ENCODE results near the gene LRRD1.

LRRD1 gene

GRCh38 chr7:92161271-92161670 lies 17.7 kb downstream of the LRRD1 start:
- H3K9me3 ChIP-seq (ENCODE audit: severe bottlenecking): no peaks in the 10 kb centered on the region
- no peaks in the 10 kb centered on the region for H3K36me3 ChIP-seq
- no peak for DNase-seq
- H3K27me3 ChIP-seq (ENCODE audit: insufficient read depth, low read depth, severe bottlenecking): no peaks in the 10 kb centered on the region
- H3K4me3 ChIP-seq (ENCODE audit: low read depth, low read length): no peak overlapping the region
- no peak overlapping the region for H3K27ac ChIP-seq
- no peak for TF ChIP-seq CTCF (IDR thresholded peaks at IDR 0.05; ENCODE audit: low read depth, low read length)

DNA sequence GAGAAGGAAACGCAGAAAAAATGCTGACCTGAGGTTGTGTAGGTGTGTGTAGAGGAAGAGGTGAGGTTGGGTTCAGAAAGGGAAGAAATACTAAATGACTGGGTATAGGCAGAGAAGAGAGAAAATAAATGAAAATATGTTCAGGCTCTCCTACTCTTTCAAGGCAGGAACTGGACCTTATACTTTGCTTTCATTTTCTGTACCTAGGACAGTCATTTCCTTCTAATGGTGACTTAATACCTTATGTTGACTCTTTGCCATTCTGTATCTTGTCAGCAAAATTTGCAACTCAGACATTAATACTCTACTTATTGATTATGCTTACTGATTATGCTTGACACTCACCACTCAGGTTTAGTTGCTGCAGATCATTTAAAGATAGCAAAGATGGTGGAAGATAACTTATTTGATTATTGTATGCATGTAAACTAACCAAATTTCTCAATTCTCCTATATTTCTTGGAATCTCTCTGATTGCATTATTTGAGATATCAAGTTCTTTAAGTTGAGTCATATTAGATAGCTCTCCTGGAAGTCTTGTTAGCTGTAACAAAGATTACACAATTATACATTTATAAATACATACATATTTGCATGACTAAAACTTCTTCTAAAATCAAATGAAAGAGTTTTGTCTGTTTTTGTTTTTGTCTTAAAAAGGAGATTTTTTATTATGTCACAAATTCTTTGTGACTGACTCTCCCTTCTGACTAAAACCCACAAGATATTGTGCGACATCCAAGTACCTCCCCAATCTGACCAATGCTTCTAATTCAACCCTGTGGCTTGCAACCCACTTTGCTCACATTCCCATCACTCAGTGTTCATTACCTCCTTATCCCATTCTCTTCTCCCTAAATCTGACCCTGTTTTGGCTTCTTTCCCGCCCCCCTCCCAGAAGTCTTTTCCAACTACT lies 20.0 kb downstream of the LRRD1 start:
- no peaks in the 10 kb centered on the region for H3K9me3 ChIP-seq (ENCODE audit: severe bottlenecking)
- H3K27me3 ChIP-seq (ENCODE audit: insufficient read depth, low read depth, severe bottlenecking): no peaks in the 10 kb centered on the region
- no peaks in the 10 kb centered on the region for H3K36me3 ChIP-seq
- no peak overlapping the region for H3K4me3 ChIP-seq (ENCODE audit: low read depth, low read length)
- H3K27ac ChIP-seq: no peak overlapping the region
- TF ChIP-seq CTCF (IDR thresholded peaks at IDR 0.05; ENCODE audit: low read depth, low read length): no peak
- DNase-seq: no peak

DNA sequence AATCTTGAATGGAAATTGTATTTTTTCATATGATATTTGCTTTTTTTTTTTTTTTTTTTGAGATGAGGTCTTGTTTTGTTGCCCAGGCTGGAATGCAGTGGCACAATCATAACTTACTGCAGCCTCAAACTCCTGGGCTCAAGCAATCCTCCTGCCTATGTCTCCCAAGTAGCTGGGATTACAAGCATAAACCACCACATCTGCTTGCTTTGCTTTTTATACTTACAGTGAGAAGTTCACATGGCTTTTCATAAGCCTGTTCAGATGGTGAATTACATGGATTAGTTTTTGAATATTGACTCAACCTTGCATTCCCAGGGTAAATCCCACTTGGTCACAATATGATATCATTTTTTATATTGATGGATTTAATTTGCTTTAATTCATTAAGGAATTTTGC lies 22.0 kb downstream of the LRRD1 start:
- Histone ChIP-seq H3K4me3 (ENCODE audit: low read depth, low read length) (no peak overlapping the region), H3K36me3 (no peaks in the 10 kb centered on the region), H3K27ac (no peak overlapping the region; the same call in none of the 2 replicates), H3K9me3 (ENCODE audit: severe bottlenecking) (no peaks in the 10 kb centered on the region), H3K27me3 (ENCODE audit: insufficient read depth, low read depth, severe bottlenecking) (no peaks in the 10 kb centered on the region)
- no peak for TF ChIP-seq CTCF (IDR thresholded peaks at IDR 0.05; ENCODE audit: low read depth, low read length)
- DNase-seq: no peak

DNA sequence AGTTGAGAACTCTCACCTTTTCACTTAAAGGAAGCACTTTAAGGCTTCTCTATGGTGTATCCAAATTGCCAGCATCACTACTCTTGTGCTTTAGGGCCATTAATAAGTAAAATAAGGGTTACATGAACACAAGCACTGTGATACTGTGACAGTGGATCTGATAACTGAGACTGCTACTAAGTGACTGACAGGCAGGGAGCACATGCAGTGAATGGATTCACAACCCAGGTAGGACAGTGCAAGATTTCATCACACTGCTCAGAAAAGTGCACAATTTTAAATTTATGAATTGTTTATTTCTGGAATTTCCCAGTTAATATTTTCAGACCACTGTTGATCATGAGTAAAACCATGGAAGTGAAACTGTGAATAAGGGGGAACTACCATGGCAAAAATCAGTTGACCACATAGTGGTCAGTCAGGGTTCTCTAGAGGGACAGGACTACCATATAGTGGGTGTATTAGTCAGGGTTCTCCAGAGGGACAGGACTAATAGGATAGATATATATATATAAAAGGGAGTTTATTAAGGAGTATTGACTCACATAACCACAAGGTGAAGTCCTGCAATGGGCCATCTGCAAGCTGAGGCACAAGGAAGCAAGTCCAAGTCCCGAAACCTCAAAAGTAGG lies 23.7 kb downstream of the LRRD1 start:
- no peak for TF ChIP-seq CTCF (IDR thresholded peaks at IDR 0.05; ENCODE audit: low read depth, low read length)
- Histone ChIP-seq H3K4me3 (ENCODE audit: low read depth, low read length) (no peak overlapping the region), H3K36me3 (no peaks in the 10 kb centered on the region), H3K9me3 (ENCODE audit: severe bottlenecking) (no peaks in the 10 kb centered on the region), H3K27ac (no peak overlapping the region), H3K27me3 (ENCODE audit: insufficient read depth, low read depth, severe bottlenecking) (no peaks in the 10 kb centered on the region)
- no peak for DNase-seq

GRCh38 chr7:92150450-92151017 lies 28.4 kb downstream of the LRRD1 start:
- DNase-seq: no peak
- Histone ChIP-seq H3K27ac (no peak overlapping the region), H3K9me3 (ENCODE audit: severe bottlenecking) (no peaks in the 10 kb centered on the region), H3K4me3 (ENCODE audit: low read depth, low read length) (no peak overlapping the region), H3K27me3 (ENCODE audit: insufficient read depth, low read depth, severe bottlenecking) (no peaks in the 10 kb centered on the region), H3K36me3 (no peaks in the 10 kb centered on the region)
- no peak for TF ChIP-seq CTCF (IDR thresholded peaks at IDR 0.05; ENCODE audit: low read depth, low read length)

All from WERI-Rb-1 (cell line).